ENCODE data around the gene APLN.

Gene APLN

DNA sequence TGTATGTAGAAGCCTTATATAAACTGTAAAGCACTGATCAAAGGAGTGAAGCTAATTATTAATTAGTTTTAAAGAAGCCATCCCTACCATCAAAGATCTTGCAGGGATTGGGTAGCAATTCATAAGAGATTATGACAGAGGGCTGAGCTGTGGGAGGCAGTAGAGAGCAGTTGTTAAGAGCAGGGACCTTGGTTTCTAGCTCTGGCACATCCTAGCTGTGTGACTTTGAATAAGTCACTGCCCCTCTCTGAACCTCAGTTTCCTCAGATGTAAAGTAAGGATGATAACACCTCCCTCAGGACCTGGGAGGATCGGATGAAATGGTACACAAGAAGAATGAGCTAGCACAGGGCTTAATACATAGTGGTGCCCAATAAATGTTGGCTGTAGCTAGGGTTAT lies 45.4 kb downstream of the APLN start:
- no peak overlapping the region for H3K27ac Mint-ChIP-seq
- no peaks in the 10 kb centered on the region for H3K36me3 Mint-ChIP-seq (ENCODE audit: low read depth)
- no peak overlapping the region for H3K4me3 Mint-ChIP-seq
- peaks cover 5% of the 10 kb centered on the region for H3K27me3 Mint-ChIP-seq (ENCODE audit: low read depth)
- no peaks in the 10 kb centered on the region for H3K9me3 Mint-ChIP-seq
- peaks cover 16% of the 10 kb centered on the region for H3K4me1 Mint-ChIP-seq (ENCODE audit: low read depth)

DNA sequence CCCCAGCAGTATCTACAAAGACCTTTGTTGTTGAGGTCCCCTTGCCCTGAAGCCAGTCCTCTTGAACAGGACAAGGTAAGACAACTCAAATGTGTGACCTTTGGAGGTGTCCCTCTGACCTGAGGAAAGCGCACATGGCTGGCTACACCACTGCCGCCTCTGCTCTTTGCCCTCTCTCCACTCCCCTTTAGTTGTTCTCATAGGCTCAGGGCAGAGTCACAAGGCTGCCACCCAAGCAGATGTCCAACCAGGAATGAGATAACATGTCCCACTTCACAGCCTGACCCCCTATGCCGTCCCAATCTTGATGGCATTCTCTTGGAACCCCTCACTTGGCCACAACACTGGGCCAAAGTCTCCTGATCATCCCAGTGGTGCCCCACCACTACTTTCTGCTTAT lies 46.3 kb downstream of the APLN start:
- no peak overlapping the region for H3K4me3 Mint-ChIP-seq
- H3K27me3 Mint-ChIP-seq (ENCODE audit: low read depth) = peaks cover 5% of the 10 kb centered on the region
- peaks cover 17% of the 10 kb centered on the region for H3K4me1 Mint-ChIP-seq (ENCODE audit: low read depth)
- no peaks in the 10 kb centered on the region for H3K9me3 Mint-ChIP-seq
- no peaks in the 10 kb centered on the region for H3K36me3 Mint-ChIP-seq (ENCODE audit: low read depth)
- H3K27ac Mint-ChIP-seq = no peak overlapping the region

DNA sequence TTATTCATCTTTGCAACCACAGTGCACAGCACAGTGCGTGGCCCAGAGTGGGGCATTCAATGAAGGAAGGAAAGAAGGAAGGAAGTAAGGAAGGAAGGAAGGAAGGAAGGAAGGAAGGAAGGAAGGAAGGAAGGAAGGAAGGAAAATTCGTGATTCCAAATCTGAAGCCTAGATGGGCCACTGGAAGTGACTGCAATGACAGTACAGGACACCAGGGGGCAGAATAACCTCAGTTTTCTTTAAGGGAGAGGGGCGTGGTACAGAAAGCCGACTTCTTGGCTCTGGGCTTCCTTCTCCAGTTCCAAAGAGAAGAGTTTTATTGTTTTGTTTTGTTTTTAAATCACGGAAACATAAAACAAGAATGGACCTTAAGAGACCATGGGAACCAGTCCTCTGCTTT lies 47.8 kb downstream of the APLN start:
- no peak overlapping the region for H3K4me3 Mint-ChIP-seq
- peaks cover 5% of the 10 kb centered on the region for H3K27me3 Mint-ChIP-seq (ENCODE audit: low read depth)
- H3K36me3 Mint-ChIP-seq (ENCODE audit: low read depth) = no peaks in the 10 kb centered on the region
- H3K9me3 Mint-ChIP-seq = no peaks in the 10 kb centered on the region
- peaks cover 20% of the 10 kb centered on the region for H3K4me1 Mint-ChIP-seq (ENCODE audit: low read depth)
- no peak overlapping the region for H3K27ac Mint-ChIP-seq

DNA sequence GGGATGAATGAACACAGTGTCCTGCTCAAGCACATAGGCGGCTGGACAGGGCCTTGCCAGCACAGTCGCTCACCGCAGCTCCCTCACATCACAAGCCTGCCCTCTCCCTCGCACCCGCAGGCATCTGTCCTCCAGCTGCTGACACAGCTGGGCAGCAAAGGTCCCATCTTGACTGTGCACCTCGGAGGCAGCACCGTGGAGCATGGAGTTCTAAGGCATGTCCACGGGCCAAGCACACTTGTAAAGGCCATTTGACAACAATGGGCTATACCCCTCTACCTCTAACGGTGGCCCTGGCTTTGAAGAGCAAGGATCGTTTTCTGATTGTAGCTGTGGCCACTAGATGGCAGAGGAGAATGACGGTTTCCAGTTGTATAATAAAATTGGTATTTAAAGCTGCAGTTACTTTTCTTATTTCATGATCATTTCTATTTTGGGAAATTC lies 53.8 kb downstream of the APLN start:
- H3K27me3 Mint-ChIP-seq (ENCODE audit: low read depth) = no peaks in the 10 kb centered on the region
- H3K36me3 Mint-ChIP-seq (ENCODE audit: low read depth) = no peaks in the 10 kb centered on the region
- H3K4me1 Mint-ChIP-seq (ENCODE audit: low read depth) = peaks cover 19% of the 10 kb centered on the region
- no peak overlapping the region for H3K4me3 Mint-ChIP-seq
- no peaks in the 10 kb centered on the region for H3K9me3 Mint-ChIP-seq
- H3K27ac Mint-ChIP-seq = no peak overlapping the region

DNA sequence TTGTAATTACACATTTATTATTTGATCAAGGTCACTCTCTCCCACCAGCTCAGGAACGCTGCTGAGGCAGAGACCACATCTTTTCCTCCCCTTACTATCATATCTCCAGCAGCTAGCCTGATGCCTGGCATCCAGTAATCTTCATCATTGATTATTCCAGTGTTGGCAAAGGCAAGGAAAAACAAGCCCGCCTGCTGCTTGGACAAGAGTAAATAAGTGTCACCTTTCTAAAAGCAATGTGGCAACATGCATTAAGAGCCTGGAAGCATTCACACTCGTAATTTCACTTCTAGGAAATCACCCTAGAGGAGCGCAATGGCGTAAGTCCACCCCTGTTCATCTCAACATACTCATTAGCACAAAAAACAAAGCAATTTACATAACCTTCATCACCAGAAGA lies 54.8 kb downstream of the APLN start:
- Mint-ChIP-seq H3K27me3 (ENCODE audit: low read depth) (no peaks in the 10 kb centered on the region), H3K9me3 (no peaks in the 10 kb centered on the region), H3K27ac (no peak overlapping the region), H3K4me3 (no peak overlapping the region), H3K36me3 (ENCODE audit: low read depth) (no peaks in the 10 kb centered on the region), H3K4me1 (ENCODE audit: low read depth) (peaks cover 14% of the 10 kb centered on the region)

DNA sequence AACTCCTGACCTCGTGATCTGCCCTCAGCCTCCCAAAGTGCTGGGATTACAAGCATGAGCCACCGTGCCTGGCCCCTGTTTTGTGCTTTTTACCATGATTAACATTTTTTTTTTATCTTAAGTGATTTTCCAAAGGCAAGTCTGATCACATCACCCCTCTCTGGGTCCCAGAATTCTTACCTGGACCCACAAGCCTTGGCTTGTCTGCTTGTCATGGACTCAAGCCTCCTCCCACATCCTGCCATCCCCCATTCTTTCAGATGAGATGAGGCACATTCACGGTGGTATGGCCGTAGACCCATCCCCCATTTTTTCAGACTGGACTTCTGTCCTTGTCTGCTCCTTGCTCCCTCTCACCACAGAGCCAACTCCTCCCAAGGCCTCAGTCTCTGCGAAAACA lies 55.3 kb downstream of the APLN start:
- no peaks in the 10 kb centered on the region for H3K36me3 Mint-ChIP-seq (ENCODE audit: low read depth)

DNA sequence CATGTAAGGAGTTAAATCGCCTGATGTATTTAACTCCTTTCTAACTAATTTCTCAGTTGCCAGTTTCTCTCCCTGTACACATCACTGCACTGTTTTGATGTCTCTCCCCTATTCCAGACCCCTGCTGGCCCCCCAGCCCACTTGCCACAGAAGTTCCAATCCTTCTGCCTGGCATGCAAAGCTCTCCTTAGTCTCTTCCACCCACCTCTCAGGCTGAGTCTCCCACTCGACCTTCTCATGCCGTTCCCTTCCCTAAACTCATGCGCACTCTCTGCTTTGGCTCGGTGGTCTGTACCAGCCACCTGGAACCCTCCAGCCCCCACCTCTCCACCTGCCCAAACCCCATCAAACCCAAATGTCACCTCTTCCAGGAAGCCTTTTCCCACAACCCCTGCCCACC lies 56.9 kb downstream of the APLN start:
- Mint-ChIP-seq H3K4me3 (no peak overlapping the region), H3K27ac (no peak overlapping the region), H3K9me3 (no peaks in the 10 kb centered on the region), H3K36me3 (ENCODE audit: low read depth) (no peaks in the 10 kb centered on the region), H3K4me1 (ENCODE audit: low read depth) (peaks cover 7% of the 10 kb centered on the region), H3K27me3 (ENCODE audit: low read depth) (no peaks in the 10 kb centered on the region)

More for the DNA sequence above, 55.3 kb downstream of the APLN start:
- Mint-ChIP-seq H3K27ac (no peak overlapping the region), H3K4me3 (no peak overlapping the region), H3K4me1 (ENCODE audit: low read depth) (peaks cover 14% of the 10 kb centered on the region), H3K9me3 (no peaks in the 10 kb centered on the region), H3K27me3 (ENCODE audit: low read depth) (no peaks in the 10 kb centered on the region)

DNA sequence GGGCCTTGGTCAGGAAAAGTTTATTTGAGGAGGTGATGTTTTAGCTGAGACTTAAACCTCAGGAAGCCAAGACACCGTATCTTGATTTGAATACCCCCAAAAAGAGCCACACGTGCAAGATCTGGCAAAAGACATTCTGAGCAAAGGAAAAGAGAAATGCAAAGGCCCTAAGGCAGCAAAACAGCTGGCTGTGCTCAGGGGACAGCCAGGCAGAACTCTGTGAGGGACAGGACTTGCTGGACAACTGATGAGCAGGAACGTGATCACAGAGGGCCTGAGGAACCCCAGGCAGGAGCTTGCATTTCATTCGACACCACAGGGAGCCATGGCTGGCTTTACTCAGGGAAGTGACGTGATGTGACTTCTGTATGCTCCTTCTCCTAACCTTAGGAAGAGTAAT lies 58.7 kb downstream of the APLN start:
- H3K27ac Mint-ChIP-seq = no peak overlapping the region
- peaks cover 3% of the 10 kb centered on the region for H3K4me1 Mint-ChIP-seq (ENCODE audit: low read depth)
- H3K9me3 Mint-ChIP-seq = no peaks in the 10 kb centered on the region
- no peaks in the 10 kb centered on the region for H3K36me3 Mint-ChIP-seq (ENCODE audit: low read depth)
- no peak overlapping the region for H3K4me3 Mint-ChIP-seq
- H3K27me3 Mint-ChIP-seq (ENCODE audit: low read depth) = no peaks in the 10 kb centered on the region

Data from T-helper 1 cell treated with Interleukin-12 subunit alpha and Interleukin-12 subunit beta and Interleukin-4 antibody, amounts not matched to agents 30 μg/mL and 1 μg/mL, for 36 hours (primary cell).